Measurements from ENCODE around the gene PARD6A.
"Not testable (repeated sequence)": the region's sequence is repeated elsewhere in the genome, so short reads cannot be mapped to it uniquely, and the experiment has no call there.

PARD6A gene

GRCh38 chr16:67677712-67678111, 17.0 kb downstream of the PARD6A start:
- TF ChIP-seq, protein P1, sequence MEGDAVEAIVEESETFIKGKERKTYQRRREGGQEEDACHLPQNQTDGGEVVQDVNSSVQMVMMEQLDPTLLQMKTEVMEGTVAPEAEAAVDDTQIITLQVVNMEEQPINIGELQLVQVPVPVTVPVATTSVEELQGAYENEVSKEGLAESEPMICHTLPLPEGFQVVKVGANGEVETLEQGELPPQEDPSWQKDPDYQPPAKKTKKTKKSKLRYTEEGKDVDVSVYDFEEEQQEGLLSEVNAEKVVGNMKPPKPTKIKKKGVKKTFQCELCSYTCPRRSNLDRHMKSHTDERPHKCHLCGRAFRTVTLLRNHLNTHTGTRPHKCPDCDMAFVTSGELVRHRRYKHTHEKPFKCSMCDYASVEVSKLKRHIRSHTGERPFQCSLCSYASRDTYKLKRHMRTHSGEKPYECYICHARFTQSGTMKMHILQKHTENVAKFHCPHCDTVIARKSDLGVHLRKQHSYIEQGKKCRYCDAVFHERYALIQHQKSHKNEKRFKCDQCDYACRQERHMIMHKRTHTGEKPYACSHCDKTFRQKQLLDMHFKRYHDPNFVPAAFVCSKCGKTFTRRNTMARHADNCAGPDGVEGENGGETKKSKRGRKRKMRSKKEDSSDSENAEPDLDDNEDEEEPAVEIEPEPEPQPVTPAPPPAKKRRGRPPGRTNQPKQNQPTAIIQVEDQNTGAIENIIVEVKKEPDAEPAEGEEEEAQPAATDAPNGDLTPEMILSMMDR (conservative IDR thresholded peaks at IDR 0.05; ENCODE audit: low read depth, low read length): no peak
- no peak overlapping the region for H3K4me3 ChIP-seq (ENCODE audit: low read length)
- no peak for DNase-seq (ENCODE audit: low read depth)

- TF ChIP-seq, protein P1 (conservative IDR thresholded peaks at IDR 0.05; ENCODE audit: low read depth, low read length): no peak
- no peak overlapping the region for H3K4me3 ChIP-seq (ENCODE audit: low read length)
- DNase-seq (ENCODE audit: low read depth): no peak
These were observed 17.7 kb downstream of the PARD6A start for GRCh38 chr16:67678354-67679023.

DNA sequence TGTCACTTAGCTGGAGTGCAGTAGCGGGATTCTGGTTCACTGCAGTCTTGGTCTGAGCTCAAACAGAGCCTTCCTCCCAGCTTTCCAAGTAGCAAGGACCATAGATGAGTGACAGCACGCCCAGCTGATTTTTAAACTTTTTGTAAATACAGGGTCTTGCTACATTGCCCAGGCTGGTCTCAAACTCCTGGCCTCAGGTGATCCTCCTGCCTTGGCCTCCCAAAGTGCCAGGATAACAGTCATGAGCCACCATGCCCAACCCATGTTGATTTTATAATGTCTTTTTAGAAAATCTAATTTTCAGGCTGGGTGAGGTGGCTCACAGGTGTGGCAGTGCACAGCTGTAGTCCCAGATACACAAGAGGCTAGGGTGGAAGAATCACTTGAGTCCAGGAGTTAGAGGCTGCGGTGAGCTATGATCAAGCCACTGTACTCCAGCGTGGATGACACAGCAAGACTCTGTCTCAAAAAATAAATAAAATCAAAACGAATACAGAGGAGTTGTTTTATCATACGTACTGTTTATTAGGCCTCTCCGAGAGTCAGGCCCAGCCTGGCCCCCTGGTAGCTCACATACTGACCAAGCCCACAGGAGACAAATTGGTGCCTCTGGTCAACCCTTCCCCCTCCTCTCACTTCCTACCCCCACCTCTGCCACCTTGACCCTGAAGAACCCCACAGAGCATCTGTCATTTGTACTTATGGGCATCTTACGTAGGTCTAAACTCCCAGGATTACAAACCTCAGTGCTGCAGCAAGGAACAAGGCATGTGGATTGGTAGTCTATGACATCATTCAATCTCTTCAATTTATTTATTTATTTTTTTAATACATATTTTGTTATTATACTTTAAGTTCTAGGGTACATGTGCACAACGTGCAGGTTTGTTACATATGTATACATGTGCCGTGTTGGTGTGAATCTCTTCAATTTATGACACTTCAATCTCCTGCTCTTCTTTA, 19.5 kb downstream of the PARD6A start:
- no peak overlapping the region for H3K4me3 ChIP-seq (ENCODE audit: low read length)
- DNase-seq (ENCODE audit: low read depth): no peak
- TF ChIP-seq, protein P1 (conservative IDR thresholded peaks at IDR 0.05; ENCODE audit: low read depth, low read length): no peak

DNA sequence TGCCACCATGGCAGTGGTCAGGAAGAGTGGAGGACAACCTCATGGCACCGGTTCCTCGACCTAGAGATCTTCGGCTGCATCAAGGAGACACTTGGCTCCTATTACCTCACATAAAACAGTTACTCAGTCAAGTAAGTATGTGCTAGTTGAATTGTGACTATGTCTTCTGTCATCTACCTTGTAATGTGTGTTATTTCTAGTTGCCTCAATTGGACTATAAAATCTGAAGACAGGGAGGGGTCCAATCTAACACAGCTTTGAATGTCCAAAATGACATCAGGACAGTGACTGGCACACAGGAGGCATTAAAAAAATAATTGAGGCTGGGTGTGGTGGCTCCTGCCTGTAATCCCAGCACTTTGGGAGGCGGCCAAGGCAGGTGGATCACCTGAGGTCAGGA, 23.0 kb downstream of the PARD6A start:
- TF ChIP-seq, protein P1 (conservative IDR thresholded peaks at IDR 0.05; ENCODE audit: low read depth, low read length): no peak
- H3K4me3 ChIP-seq (ENCODE audit: low read length): no peak overlapping the region
- DNase-seq (ENCODE audit: low read depth): no peak

DNA sequence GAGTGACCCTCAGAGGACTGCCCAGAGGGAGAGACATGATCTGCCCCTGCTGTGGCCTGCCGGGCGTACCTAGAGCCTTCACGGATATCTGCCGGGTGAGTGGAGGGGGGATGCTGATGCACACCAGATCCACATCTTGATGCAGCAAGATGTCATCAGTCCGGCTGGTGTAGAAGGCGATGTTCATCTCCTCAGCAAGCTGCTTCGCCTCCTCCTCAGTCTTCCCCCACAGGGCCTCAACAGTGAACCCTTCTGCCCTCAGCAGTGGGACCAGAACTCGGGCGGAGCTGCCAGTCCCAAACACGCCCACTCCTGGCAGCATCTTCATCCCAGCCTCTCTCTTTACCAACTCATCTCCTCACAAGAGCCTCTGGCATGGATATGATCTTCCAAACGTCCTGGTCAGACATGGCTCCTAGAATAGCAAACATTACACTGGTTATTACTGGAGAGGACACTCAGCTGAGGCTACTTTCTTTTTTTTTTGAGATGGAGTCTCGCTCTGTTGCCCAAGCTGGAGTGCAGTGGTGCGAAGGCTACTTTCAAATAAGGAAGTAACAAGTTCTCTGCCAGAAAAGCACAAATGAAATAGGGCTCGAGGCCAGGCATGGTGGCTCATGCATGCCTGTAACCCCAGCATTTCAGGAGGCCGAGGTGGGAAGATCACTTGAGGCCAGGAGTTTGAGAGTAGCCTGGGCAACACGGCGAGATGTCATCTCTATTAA, 24.8 kb downstream of the PARD6A start:
- TF ChIP-seq, protein P1 (conservative IDR thresholded peaks at IDR 0.05; ENCODE audit: low read depth, low read length): no peak
- no peak overlapping the region for H3K4me3 ChIP-seq (ENCODE audit: low read length)
- no peak for DNase-seq (ENCODE audit: low read depth)

GRCh38 chr16:67693517-67694285, 32.9 kb downstream of the PARD6A start:
- H3K4me3 ChIP-seq (ENCODE audit: low read length); DNase-seq (ENCODE audit: low read depth): not testable (repeated sequence)

All from retinal pigment epithelial cell (primary cell).